GM21447 (cell line): ENCODE results near the gene PSPH.
"Not testable (repeated sequence)": the region's sequence is repeated elsewhere in the genome, so short reads cannot be mapped to it uniquely, and the experiment has no call there.

Experiments
- ATAC-seq: cut with Tn5 transposase; IDR thresholded peaks from one replicate; pipeline ENCODE4 v1.9.1; 2021; ENCODE audit not compliant: unreplicated experiment

PSPH gene

DNA sequence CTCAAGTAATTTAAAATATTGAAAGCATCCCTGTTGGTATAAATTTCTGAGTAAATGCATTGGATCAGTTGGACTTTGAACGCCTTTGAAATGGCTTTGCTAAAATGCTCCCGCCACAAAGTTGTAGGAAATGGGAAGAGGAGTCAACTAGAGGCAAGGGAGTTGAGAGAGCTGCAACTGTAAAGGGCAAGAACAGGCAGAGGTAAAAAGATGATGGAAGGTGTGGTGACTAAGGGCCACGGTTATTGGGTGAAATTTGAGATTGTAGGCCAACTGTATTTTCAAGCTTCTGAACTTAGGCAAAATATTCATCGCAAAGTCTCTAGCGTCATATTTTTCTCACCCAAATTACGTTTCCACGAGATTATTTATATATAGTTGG, 12.2 kb upstream of the PSPH start:
- ATAC-seq: no peak

GRCh38 chr7:56062382-56062781, 11.1 kb upstream of the PSPH start:
- no peak for ATAC-seq

GRCh38 chr7:56053993-56054392, 2.7 kb upstream of the PSPH start:
- no peak for ATAC-seq

- ATAC-seq: no peak
Measured at GRCh38 chr7:56053379-56053778, 2.1 kb upstream of the PSPH start.

- no peak for ATAC-seq
Measured at GRCh38 chr7:56051053-56051338, 248 bp downstream of the PSPH start.

DNA sequence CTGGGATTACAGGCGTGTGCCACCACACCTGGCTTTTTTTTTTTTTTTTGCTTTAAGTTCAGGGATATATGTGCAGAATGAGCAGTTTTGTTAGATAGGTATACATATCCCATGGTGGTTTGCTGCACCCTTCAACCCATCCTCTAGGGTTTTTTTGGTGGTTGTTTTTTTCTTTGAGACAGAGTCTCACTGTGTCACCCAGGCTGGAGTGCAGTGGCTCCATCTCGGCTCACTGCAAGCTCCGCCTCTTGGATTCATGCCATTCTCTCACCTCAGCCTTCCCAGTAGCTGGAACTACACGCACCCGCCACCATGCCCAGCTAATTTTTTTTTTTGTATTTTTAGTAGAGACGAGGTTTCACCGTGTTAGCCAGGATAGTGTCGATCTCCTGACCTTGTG, 2.5 kb downstream of the PSPH start:
- not testable (repeated sequence) for ATAC-seq

DNA sequence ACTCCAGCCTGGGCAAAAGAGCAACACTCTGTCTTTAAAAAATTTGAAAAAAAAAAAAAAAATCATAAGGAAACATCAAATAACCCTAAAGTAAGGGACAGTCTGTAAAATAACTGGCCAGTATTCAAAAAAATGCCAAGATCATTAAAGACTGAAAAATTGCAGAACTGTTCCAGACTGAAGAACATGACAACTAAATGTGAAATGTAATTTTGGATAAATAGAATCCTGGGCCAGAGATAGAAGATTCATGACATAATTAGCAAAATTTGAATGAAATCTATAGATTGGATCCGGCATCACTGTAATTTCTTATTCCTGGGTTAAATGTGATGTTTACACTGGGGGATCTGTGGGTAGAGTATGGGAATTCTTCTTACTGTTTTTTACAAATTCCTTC, 3.0 kb downstream of the PSPH start:
- ATAC-seq: no peak

DNA sequence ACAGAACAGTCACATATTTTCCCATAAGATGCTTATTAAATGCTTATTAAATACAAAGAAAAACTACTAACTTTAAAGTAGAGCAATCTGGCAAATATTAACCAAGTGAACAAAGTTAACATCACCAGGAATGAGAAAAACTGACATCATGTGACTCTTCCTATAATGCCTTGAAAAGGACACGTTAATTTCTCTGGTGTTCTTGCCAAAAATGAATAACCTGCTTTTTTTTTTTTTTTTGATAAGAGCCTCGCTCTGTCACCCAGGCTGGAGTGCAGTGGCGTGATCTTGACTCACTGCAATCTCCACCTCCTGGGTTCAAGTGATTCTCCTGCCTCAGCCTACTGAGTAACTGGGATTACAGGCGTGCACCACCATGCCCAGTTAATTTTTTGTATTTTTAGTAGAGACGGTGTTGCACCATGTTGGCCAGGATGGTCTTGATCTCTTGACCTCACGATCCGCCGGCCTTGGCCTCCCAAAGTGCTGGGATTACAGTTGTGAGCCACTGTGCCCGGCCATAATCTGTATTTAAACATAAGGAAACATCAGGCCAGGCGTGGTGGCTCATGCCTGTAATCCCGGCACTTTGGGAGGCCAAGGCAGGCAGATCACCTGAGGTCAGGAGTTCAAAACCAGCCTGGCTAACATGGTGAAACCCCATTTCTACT, 3.7 kb downstream of the PSPH start:
- ATAC-seq: not testable (repeated sequence)

- no peak for ATAC-seq
Measured at GRCh38 chr7:56046721-56047445, 4.4 kb downstream of the PSPH start.

GRCh38 chr7:56045758-56046157, 5.5 kb downstream of the PSPH start:
- ATAC-seq: not testable (repeated sequence)

DNA sequence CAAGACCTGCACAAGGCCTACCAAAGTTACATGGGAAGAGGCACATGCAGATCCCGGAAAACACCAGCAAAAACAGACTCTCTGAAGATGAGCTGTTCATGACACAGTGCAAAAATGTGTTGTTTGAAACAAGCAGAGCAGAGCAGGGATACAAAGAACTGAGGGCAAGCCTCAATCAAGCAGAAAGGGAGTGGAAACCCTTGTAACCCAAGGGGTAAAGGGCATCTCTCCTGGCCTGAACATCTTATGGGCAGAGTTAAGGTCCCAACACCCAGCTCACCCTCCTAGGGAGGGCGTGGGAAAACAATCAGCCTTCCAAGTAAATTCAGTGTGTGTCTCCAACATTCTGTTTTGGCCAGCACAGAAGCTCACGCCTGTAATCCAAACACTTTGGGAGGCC, 10.5 kb downstream of the PSPH start:
- ATAC-seq: no peak

DNA sequence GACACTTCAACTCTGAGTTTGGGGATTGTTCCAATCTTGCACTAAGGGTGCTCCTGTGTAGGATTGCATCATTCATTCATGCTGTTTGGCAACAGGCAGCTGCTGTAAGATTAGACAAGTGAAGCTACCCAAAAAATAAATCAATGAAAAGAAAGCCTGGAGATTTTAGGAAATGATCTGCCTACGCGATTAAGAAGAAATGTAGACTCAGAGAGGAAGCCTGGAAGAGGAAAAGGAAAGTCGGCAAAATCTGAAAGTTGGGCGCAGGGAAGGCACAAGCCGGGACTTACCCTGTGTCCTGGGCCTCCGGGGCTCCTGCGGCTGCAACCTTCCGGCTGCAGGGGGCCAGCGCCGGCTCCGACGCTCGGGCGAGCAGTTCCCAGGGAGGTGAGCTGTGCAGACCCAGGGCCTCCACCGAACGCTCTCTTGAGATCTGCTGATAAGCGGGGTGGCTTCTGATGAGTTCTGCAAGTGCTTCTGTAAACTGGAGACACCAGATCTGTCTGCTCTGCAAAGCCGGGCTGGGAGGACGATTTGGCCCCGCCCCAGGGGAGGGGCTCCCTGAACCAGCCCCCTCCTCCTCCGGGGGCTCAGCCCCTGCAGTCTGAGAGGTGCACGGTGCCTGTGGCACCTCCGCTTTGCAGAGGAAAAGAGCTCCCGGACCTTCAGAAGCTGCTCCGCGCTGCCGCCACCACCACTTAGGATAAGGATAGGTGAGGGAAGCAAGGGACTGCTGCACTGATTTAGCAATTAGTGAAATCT, 17.4 kb downstream of the PSPH start:
- peak; percentile 93 for ATAC-seq

GRCh38 chr7:56032578-56032977, 18.7 kb downstream of the PSPH start:
- ATAC-seq: not testable (repeated sequence)

- ATAC-seq: not testable (repeated sequence)
Measured at GRCh38 chr7:56031556-56031955, 19.7 kb downstream of the PSPH start.

DNA sequence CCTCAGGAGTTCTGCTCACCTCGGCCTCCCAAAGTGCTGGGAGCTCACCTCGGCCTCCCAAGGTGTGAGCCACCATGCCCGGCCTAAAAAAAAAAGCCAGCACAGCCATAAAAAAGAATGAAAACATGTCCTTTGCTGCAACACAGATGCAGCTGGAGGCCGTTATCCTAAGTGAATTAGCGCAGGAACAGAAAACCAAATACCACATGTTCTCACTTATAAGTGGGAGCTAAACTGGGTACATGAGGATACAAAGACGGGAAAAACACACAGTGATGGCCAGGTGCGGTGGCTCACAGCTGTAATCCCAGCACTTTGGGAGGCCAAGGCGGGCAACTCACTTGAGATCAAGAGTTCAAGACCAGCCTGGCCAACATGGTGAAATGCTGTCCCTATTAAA, 20.9 kb downstream of the PSPH start:
- ATAC-seq: no peak

DNA sequence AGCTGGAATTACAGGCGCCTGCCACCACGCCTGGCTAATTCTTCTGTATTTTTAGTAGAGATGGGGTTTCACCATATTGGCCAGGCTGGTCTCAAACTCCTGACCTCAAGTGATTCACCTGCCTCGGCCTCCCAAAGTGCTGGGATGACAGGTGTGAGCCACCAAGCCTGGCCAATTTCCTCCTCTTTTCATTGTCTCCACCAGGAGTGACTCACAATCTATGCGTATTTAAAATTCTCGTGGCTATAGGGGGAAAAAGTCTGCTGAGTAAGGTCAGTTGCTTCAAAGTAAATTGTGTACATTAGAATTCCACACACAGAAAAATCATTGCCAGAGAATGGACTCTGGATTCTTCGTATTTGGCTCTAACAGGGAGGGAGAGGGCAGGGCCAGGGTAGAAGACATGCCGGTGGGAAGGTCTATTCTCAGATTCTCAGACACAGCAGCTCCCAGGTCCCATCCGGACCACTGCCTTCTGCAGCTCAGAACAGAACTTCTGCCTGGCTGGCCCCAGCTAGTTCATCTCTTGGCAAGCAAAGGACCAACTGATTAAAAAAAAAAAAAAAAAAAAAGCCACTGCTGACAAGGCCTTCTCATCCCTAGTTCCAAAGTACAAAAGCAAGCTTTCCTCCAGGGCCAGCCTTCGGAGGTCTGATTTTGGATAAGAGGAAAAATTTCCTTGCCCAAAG, 22.2 kb downstream of the PSPH start:
- no peak for ATAC-seq

- no peak for ATAC-seq
Measured at GRCh38 chr7:56026538-56026937, 24.7 kb downstream of the PSPH start.

GRCh38 chr7:56023500-56023899, 27.7 kb downstream of the PSPH start:
- ATAC-seq: no peak

- no peak for ATAC-seq
Measured at GRCh38 chr7:56019501-56019900, 31.7 kb downstream of the PSPH start.

DNA sequence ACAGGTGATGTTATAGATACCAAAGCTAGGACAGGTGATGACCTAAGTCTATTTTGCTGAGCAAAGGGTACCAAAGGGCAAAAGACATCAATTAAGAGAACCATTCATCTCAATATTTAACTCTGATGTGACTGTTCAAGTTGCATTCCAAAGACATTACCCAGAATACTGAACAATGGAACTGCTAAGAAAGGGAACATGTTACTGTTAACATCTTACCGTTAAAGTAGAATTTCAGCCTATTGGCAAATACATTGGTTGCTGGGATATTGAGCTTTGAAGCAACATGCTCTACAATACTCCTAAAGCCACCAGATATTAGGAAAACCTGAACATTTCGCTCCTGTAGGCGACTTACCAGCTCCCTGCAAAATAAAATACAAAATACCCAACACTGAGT, 34.2 kb downstream of the PSPH start:
- not testable (repeated sequence) for ATAC-seq

DNA sequence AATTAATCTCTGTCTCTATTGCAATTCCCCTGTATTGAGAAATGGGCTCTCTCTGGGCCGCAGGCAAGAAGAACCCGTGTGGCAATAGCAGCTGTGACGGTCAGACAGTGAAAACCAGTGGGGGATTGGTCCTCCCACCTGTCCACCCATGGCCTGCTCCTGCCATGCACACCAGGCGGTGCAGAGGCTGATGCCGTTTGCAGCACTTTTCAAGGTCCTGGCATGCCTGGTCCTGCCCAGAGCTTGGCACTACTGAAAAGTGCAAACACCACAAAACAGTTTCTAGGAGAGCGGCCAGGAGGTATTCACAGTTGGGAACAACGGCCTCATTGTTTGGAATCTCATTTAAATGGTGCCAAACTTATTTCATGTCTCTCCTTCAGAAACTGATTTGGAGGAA, 41.5 kb downstream of the PSPH start:
- ATAC-seq: no peak

DNA sequence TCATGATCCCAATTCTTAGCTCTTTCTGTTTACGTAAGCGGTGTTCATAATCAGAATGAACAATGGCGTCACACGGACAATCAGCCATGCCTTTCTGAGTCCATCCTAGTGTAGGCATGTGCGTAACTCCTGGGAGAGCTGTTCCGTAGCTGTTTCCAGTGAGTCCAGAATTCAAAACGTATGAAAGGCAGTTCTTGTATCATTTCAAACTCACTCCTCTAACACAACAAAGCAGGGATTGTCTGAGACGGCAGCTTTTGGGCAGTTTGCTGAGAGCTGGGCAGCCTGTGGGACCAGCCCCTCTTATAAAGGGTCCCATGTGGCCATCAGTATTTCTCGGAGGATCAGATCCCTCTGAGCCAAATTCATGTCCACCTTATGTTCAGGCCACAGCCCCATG, 43.4 kb downstream of the PSPH start:
- ATAC-seq: no peak
